Neural crest cell (in vitro differentiated cells): Measurements from ENCODE around the gene VPS8. TPM values are rescaled to one million over a fixed set of nuclear protein-coding genes. Genes with fewer than 3 reads are reported as not detected.

ENCODE experiments used
- DNase-seq: peaks from one replicate; pipeline ENCODE4 v3.0.0; 2021; ENCODE audit warnings: low read depth, mixed read lengths, low spot score
- H3K27ac Mint-ChIP-seq: one replicate; pipeline ENCODE4 v1.8.0; 2021; ENCODE audit warnings: mild to moderate bottlenecking, mixed read lengths; ENCODE audit not compliant: unreplicated experiment
- H3K27me3 Mint-ChIP-seq: 2 replicates; pipeline ENCODE4 v1.8.0; 2021; ENCODE audit warnings: low read depth, mild to moderate bottlenecking, mixed read lengths
- H3K36me3 Mint-ChIP-seq: 2 replicates; pipeline ENCODE4 v1.8.0; 2021; ENCODE audit warnings: low read depth, mild to moderate bottlenecking, mixed read lengths
- H3K4me1 Mint-ChIP-seq: 2 replicates; pipeline ENCODE4 v1.8.0; 2021; ENCODE audit warnings: mixed read lengths
- H3K4me3 Mint-ChIP-seq: one replicate; pipeline ENCODE4 v1.8.0; 2021; ENCODE audit warnings: mild to moderate bottlenecking, mixed read lengths
- H3K9me3 Mint-ChIP-seq: 2 replicates; pipeline ENCODE4 v1.8.0; 2021; ENCODE audit warnings: mixed read lengths
- total RNA-seq: library from RNA; stranded (reverse); gene quantifications from 2 replicates; pipeline ENCODE4 v1.2.1, GENCODE V29; 2021
- TF ChIP-seq, protein P1 (sequence below): fragments of 200-600 bp; sonication (generic); conservative IDR thresholded peaks from 2 replicates; pipeline ENCODE4 v1.5.0; 2021; ENCODE audit warnings: antibody characterized with exemption, mild to moderate bottlenecking

Gene VPS8
- total RNA-seq, 1 donor from 2014 or later, result 55.7 TPM

DNA sequence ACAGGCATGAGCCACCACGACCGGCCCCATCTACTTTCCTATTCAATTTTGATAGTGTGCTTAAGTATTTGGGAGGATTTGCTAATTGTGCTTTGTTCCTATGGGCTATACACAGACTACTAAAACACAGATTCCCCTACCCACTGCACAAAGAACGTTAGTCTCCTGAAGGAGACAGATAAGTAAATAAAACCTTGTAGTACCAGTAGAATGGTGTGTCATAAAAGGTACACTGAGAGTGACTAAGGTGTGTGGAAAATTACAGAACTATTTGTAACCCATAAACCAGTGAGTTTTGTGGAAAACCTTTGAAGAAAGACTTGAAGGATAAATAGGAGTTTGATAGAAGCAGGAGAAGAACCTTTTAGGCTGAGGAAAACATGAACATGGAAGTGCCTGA lies 158.2 kb downstream of the VPS8 start:
- H3K9me3 Mint-ChIP-seq, result peaks cover 4% of the 10 kb centered on the region
- no peak overlapping the region for H3K4me3 Mint-ChIP-seq
- DNase-seq, result no peak
- no peaks in the 10 kb centered on the region for H3K27me3 Mint-ChIP-seq
- H3K36me3 Mint-ChIP-seq, result peaks cover 38% of the 10 kb centered on the region
- H3K27ac Mint-ChIP-seq, result no peak overlapping the region
- no peaks in the 10 kb centered on the region for H3K4me1 Mint-ChIP-seq
- TF ChIP-seq, protein P1, sequence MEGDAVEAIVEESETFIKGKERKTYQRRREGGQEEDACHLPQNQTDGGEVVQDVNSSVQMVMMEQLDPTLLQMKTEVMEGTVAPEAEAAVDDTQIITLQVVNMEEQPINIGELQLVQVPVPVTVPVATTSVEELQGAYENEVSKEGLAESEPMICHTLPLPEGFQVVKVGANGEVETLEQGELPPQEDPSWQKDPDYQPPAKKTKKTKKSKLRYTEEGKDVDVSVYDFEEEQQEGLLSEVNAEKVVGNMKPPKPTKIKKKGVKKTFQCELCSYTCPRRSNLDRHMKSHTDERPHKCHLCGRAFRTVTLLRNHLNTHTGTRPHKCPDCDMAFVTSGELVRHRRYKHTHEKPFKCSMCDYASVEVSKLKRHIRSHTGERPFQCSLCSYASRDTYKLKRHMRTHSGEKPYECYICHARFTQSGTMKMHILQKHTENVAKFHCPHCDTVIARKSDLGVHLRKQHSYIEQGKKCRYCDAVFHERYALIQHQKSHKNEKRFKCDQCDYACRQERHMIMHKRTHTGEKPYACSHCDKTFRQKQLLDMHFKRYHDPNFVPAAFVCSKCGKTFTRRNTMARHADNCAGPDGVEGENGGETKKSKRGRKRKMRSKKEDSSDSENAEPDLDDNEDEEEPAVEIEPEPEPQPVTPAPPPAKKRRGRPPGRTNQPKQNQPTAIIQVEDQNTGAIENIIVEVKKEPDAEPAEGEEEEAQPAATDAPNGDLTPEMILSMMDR, result no peak

DNA sequence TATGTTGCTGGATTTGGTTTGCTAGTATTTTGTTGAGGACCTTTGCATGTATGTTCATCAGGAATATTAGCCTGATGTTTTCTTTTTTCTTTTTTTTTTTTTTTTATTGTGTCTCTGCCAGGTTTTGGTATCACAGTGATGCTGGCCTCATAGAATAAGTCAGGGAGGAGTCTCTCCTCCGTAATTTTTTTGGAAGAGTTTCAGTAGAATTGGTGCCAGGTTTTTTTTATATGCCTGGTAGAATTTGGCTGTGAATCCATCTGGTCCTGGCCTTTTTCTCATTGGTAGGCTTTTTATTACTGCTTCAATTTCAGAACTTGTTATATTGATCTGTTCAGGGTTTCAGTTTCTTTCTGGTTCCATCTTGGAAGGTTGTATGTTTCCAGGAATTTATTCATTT lies 165.8 kb downstream of the VPS8 start:
- Mint-ChIP-seq H3K27ac (no peak overlapping the region), H3K4me1 (no peaks in the 10 kb centered on the region), H3K4me3 (no peak overlapping the region), H3K36me3 (peaks cover 49% of the 10 kb centered on the region), H3K27me3 (no peaks in the 10 kb centered on the region), H3K9me3 (peaks cover 13% of the 10 kb centered on the region)
- no peak for DNase-seq
- TF ChIP-seq, protein P1, result no peak

DNA sequence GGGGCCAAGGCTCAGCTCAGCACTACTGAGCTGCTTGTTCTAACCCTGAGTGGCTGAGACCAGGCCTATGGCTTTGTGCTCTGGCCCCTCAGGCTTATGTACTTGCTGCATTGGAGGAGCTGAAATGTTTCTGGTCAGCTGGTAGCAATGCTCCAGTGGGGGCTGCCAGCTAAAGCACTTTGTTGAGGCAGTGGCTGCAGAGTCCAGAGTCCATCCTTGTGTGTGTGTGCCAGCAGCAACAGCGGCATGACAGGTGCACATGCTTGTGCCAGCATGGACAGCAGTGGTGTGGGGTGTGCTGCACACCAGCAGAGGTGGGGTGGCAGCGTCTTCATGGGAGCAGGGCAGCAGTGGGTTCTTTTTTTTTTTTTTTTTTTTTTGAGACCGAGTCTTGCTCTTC lies 169.1 kb downstream of the VPS8 start:
- H3K4me1 Mint-ChIP-seq, result no peaks in the 10 kb centered on the region
- no peak for DNase-seq
- no peaks in the 10 kb centered on the region for H3K27me3 Mint-ChIP-seq
- peaks cover 29% of the 10 kb centered on the region for H3K36me3 Mint-ChIP-seq
- no peak overlapping the region for H3K27ac Mint-ChIP-seq
- TF ChIP-seq, protein P1, result no peak
- peaks cover 7% of the 10 kb centered on the region for H3K9me3 Mint-ChIP-seq
- H3K4me3 Mint-ChIP-seq, result no peak overlapping the region

DNA sequence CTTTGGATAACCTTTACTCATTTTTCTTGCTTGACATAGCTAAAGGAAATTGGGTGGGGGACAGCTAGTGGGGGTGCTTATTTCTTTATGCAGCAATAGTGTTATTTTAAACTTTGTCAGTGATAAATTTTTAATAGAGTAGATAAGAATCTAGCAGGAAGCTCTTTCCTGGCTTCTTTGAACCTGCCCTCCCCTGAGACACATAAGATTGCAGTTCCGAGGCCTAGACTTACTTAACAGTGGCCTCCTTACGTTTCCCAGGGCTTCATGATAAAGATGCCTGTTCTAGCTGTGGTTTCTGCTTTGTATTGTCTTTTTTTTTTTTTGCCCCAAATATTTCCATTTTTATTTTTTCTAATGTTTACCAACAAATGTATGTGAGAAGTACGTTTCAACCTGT lies 170.1 kb downstream of the VPS8 start:
- H3K4me3 Mint-ChIP-seq, result no peak overlapping the region
- TF ChIP-seq, protein P1, result no peak
- peaks cover 23% of the 10 kb centered on the region for H3K36me3 Mint-ChIP-seq
- no peak overlapping the region for H3K27ac Mint-ChIP-seq
- H3K9me3 Mint-ChIP-seq, result peaks cover 5% of the 10 kb centered on the region
- DNase-seq, result no peak
- no peaks in the 10 kb centered on the region for H3K4me1 Mint-ChIP-seq
- H3K27me3 Mint-ChIP-seq, result no peaks in the 10 kb centered on the region

DNA sequence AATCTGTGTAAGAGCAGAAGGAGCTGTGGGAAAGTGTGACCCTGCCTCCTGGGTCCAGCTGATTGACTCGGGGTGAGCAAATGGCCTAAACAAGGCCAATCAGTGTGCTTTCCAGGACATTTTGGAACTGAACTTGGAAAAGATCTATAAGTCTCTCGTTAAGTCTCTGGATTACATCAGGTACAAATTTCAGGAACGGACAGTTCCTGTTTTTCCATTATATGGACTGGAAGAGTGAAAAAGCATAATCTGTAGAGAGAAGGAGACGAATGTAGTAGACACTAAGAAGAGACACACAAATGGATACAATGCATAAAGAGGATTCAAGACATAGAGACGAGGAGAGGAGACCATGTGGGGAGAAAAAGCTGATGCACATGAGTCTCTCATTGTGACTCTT lies 173.6 kb downstream of the VPS8 start:
- peaks cover 3% of the 10 kb centered on the region for H3K9me3 Mint-ChIP-seq
- no peaks in the 10 kb centered on the region for H3K27me3 Mint-ChIP-seq
- TF ChIP-seq, protein P1, result no peak
- no peak overlapping the region for H3K27ac Mint-ChIP-seq
- H3K4me1 Mint-ChIP-seq, result no peaks in the 10 kb centered on the region
- H3K4me3 Mint-ChIP-seq, result no peak overlapping the region
- no peak for DNase-seq
- peaks cover 30% of the 10 kb centered on the region for H3K36me3 Mint-ChIP-seq
